ENCODE data around the gene IGHMBP2. TPM values are rescaled to one million over a fixed set of nuclear protein-coding genes. Genes with fewer than 3 reads are reported as not detected.

IGHMBP2 gene
- total RNA-seq, 1 experiment from 2014 or later: 24.0 TPM

DNA sequence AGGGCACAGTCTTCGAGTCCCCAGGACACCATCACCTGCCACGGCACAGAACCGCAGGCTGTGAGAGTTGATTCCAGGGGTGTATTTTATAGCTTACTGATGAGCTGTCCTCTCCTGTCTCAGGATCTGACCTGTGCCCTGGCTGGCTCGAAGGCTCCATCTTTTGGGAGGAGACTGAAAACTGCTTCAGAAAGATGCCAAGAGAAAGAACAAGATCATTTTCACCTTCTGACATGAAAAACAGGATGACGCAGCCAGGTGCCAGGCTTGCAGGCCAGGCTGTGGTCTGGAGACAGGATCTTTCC is 74.9 kb downstream of the IGHMBP2 start:
- peaks cover 7 to 19% of the 10 kb centered on the region in 2 experiments for H3K4me1 Mint-ChIP-seq
- no peak overlapping the region for H2BK5ac ChIP-seq (ENCODE audit: insufficient read length, low read length)
- H3K23ac ChIP-seq (ENCODE audit: insufficient read length, low read depth, low read length): no peak overlapping the region
- no peak overlapping the region for H3K4me3 Mint-ChIP-seq
- H3K27ac ChIP-seq (ENCODE audit: insufficient read length, low read depth, low read length): no peak overlapping the region
- TF ChIP-seq CTCF (conservative IDR thresholded peaks at IDR 0.05): no peak
- no peaks in the 10 kb centered on the region for H3K9me3 ChIP-seq (ENCODE audit: control insufficient read depth, low read depth, low read length)
- H2BK15ac ChIP-seq (ENCODE audit: low read depth, low read length): no peak overlapping the region
- no peak for DNase-seq
- H3K14ac ChIP-seq (ENCODE audit: insufficient read depth, low read length): no peak overlapping the region
- no peaks in the 10 kb centered on the region for H3K4me1 ChIP-seq (ENCODE audit: insufficient read depth, low read length)
- H4K8ac ChIP-seq (replicated peaks; ENCODE audit: insufficient read length, low read depth, low read length): no peak overlapping the region
- no peak overlapping the region for H4K91ac ChIP-seq (ENCODE audit: insufficient read length, low read depth, low read length)
- no peaks in the 10 kb centered on the region for H3K79me2 ChIP-seq (ENCODE audit: insufficient read depth, low read length)
- peaks cover 0 to 10% (median 0%) of the 10 kb centered on the region in 3 experiments; a peak in 2 of 7 replicates for H3K36me3 Mint-ChIP-seq (ENCODE audit: insufficient read depth in 1 of 3, low read depth in 3 of 3)
- no peaks in the 10 kb centered on the region for H3K27me3 Mint-ChIP-seq (ENCODE audit: low read depth)
- no peak overlapping the region for H2AK5ac ChIP-seq (ENCODE audit: insufficient read length, low read length)
- no peaks in the 10 kb centered on the region for H3K27me3 ChIP-seq (ENCODE audit: insufficient read depth, low read length)
- H3K56ac ChIP-seq (ENCODE audit: insufficient read length, low read depth, low read length): no peak overlapping the region
- H3K9me3 Mint-ChIP-seq: peaks cover 5 to 7% of the 10 kb centered on the region in 2 experiments
- no peak overlapping the region for H3K4me2 ChIP-seq (ENCODE audit: insufficient read depth, insufficient read length, low read length)
- no peak overlapping the region for H3K4ac ChIP-seq (ENCODE audit: low read depth, low read length)
- H3K18ac ChIP-seq (ENCODE audit: insufficient read length, low read depth, low read length): no peak overlapping the region
- no peak overlapping the region for H3T11ph ChIP-seq (ENCODE audit: low read length)
- no peak overlapping the region for H2BK20ac ChIP-seq (ENCODE audit: low read depth, low read length, poor library complexity, severe bottlenecking)
- no peaks in the 10 kb centered on the region for H3K23me2 ChIP-seq (ENCODE audit: insufficient read length, low read depth, low read length, poor library complexity, severe bottlenecking)
- H3K27ac Mint-ChIP-seq: no peak overlapping the region
- no peak overlapping the region for H2AFZ ChIP-seq (ENCODE audit: low read length)
- no peak overlapping the region for H3K9ac ChIP-seq (ENCODE audit: extremely low read depth, insufficient read length, low read length)
- H4K20me1 ChIP-seq (ENCODE audit: control insufficient read depth, insufficient read depth, insufficient read length): no peaks in the 10 kb centered on the region
- WGBS (ENCODE audit: extremely low coverage, insufficient read length, low lambda C conversion rate): no CpG with 5 or more reads among the region's 5 CpGs
- H2BK120ac ChIP-seq (ENCODE audit: low read depth, low read length, poor library complexity, severe bottlenecking): no peak overlapping the region
- H4K5ac ChIP-seq (ENCODE audit: insufficient read length, low read depth, low read length): no peak overlapping the region
- no peaks in the 10 kb centered on the region for H3K79me1 ChIP-seq (ENCODE audit: insufficient read depth, low read depth, low read length, poor library complexity, severe bottlenecking)
- no peak overlapping the region for H2BK12ac ChIP-seq (ENCODE audit: insufficient read length, low read depth, low read length)
